ENCODE results near the gene ADH6. TPM values are rescaled to one million over a fixed set of nuclear protein-coding genes. Genes with fewer than 3 reads are reported as not detected.
A peak's percentile ranks its signal among the peaks of the same experiment; 100 is the strongest.

The ADH6 gene
- total and polyA plus RNA-seq, 2 of the 13 experiments (the other 11 are each of a cell fraction or from before 2014, with no cell fraction given), result 39.8 to 73.9 TPM

- TF ChIP-seq REST (IDR thresholded peaks at IDR 0.05; ENCODE audit: borderline replicate concordance in 1 of 2, low read depth in 1 of 2, low read length in 2 of 2) (peak in 1 of 2 experiments; percentile 79; a peak in 2 of 4 replicates), ZNF383 (CRISPR knock-in tag; IDR thresholded peaks at IDR 0.05; ENCODE audit: borderline replicate concordance) (no peak), PREB (CRISPR knock-in tag; IDR thresholded peaks at IDR 0.05) (no peak), ZNF44 (CRISPR knock-in tag; IDR thresholded peaks at IDR 0.05) (no peak), ZNF567 (CRISPR knock-in tag; IDR thresholded peaks at IDR 0.05; ENCODE audit: borderline replicate concordance) (no peak), HDAC2 (CRISPR knock-in tag; IDR thresholded peaks at IDR 0.05) (peak; percentile 94), GTF3A (CRISPR knock-in tag; conservative IDR thresholded peaks at IDR 0.05) (no peak), POGZ (CRISPR knock-in tag; IDR thresholded peaks at IDR 0.05) (peak; percentile 75), TFE3 (CRISPR knock-in tag; IDR thresholded peaks at IDR 0.05) (peak; percentile 63; the same call in 1 of the 2 replicates), NFKBIZ (CRISPR knock-in tag; IDR thresholded peaks at IDR 0.05) (peak; percentile 89), MTF1 (CRISPR knock-in tag; IDR thresholded peaks at IDR 0.05) (no peak), ARID2 (CRISPR knock-in tag; IDR thresholded peaks at IDR 0.05; ENCODE audit: borderline replicate concordance) (no peak), KIAA2018 (CRISPR knock-in tag; IDR thresholded peaks at IDR 0.05; ENCODE audit: borderline replicate concordance) (no peak), HCFC1 (IDR thresholded peaks at IDR 0.05; ENCODE audit: low read depth, low read length) (no peak), ZNF605 (CRISPR knock-in tag; IDR thresholded peaks at IDR 0.05) (no peak), RNF2 (conservative IDR thresholded peaks at IDR 0.05; ENCODE audit: low read depth) (no peak), KDM1A (CRISPR knock-in tag; IDR thresholded peaks at IDR 0.05) (peak; percentile 85)
Measured at GRCh38 chr4:99157478-99157935, 61.5 kb downstream of the ADH6 start (continued).

Measured in HepG2 (cell line).